Trophoblast cell (in vitro differentiated cells and primary cell): ENCODE results near the gene EPB41L1.

ENCODE experiments used
- DNase-seq, 2 donors: peaks; one replicate each; pipeline ENCODE4 v3.0.0-alpha.2; 2016
- H2AFZ ChIP-seq: 2 replicates; pipeline ENCODE4 v1.6.1; 2013; ENCODE audit warnings: low read length, moderate library complexity, mild to moderate bottlenecking; ENCODE audit not compliant: insufficient read depth, poor library complexity
- H2AK5ac ChIP-seq: 2 replicates; pipeline ENCODE4 v1.6.1; 2013; ENCODE audit warnings: mild to moderate bottlenecking, low read length
- H2BK120ac ChIP-seq: 2 replicates; pipeline ENCODE4 v1.6.1; 2013; ENCODE audit warnings: low read length, mild to moderate bottlenecking, moderate library complexity; ENCODE audit not compliant: insufficient read depth, poor library complexity
- H2BK12ac ChIP-seq: 2 replicates; pipeline ENCODE4 v1.6.1; 2013; ENCODE audit warnings: mild to moderate bottlenecking, low read length, moderate library complexity
- H2BK5ac ChIP-seq: 2 replicates; pipeline ENCODE4 v1.6.1; 2013; ENCODE audit warnings: low read length, low read depth, moderate library complexity, mild to moderate bottlenecking; ENCODE audit not compliant: poor library complexity
- H3K14ac ChIP-seq: 2 replicates; pipeline ENCODE4 v1.6.1; 2013; ENCODE audit warnings: mild to moderate bottlenecking, low read length
- H3K18ac ChIP-seq: 2 replicates; pipeline ENCODE4 v1.6.1; 2013; ENCODE audit warnings: mild to moderate bottlenecking, low read length
- H3K23ac ChIP-seq: 2 replicates; pipeline ENCODE4 v1.6.1; 2013; ENCODE audit warnings: low read length
- H3K27ac ChIP-seq: 2 replicates; pipeline ENCODE4 v1.5.1; 2013; ENCODE audit warnings: low read depth, mild to moderate bottlenecking, inconsistent platforms, low read length, moderate library complexity
- H3K27me3 ChIP-seq: 2 replicates; pipeline ENCODE4 v1.6.1; 2013; ENCODE audit warnings: inconsistent platforms, mild to moderate bottlenecking, low read length, moderate library complexity; ENCODE audit not compliant: insufficient read depth
- H3K36me3 ChIP-seq, 2 experiments: 1 replicate in 1 of 2; 2 replicates in 1 of 2; pipeline ENCODE4 v1.6.1; 2013; ENCODE audit warnings: low read length in 2 of 2, mild to moderate bottlenecking in 2 of 2, moderate library complexity in 1 of 2; ENCODE audit not compliant: insufficient read depth in 2 of 2, control insufficient read depth in 1 of 2
- H3K4ac ChIP-seq: 2 replicates; pipeline ENCODE4 v1.6.1; 2013; ENCODE audit warnings: low read depth, mild to moderate bottlenecking, low read length, moderate library complexity
- H3K4me1 ChIP-seq, 2 experiments: 1 replicate in 1 of 2; 2 replicates in 1 of 2; pipeline ENCODE4 v1.6.1; 2013; ENCODE audit warnings: low read length in 2 of 2, mild to moderate bottlenecking in 2 of 2, moderate library complexity in 1 of 2; ENCODE audit not compliant: insufficient read depth in 2 of 2, control insufficient read depth in 1 of 2
- H3K4me2 ChIP-seq: 2 replicates; pipeline ENCODE4 v1.6.1; 2013; ENCODE audit warnings: inconsistent platforms, mild to moderate bottlenecking, low read length, moderate library complexity
- H3K4me3 ChIP-seq: 2 replicates; pipeline ENCODE4 v1.5.1; 2013; ENCODE audit warnings: mild to moderate bottlenecking, low read depth, low read length, inconsistent platforms
- H3K79me1 ChIP-seq: one replicate; pipeline ENCODE4 v1.6.1; 2013; ENCODE audit warnings: low read length
- H3K79me2 ChIP-seq: 2 replicates; pipeline ENCODE4 v1.6.1; 2013; ENCODE audit warnings: low read length, mild to moderate bottlenecking; ENCODE audit not compliant: control insufficient read depth, insufficient read depth, poor library complexity
- H3K9ac ChIP-seq: 2 replicates; pipeline ENCODE4 v1.6.1; 2013; ENCODE audit warnings: mild to moderate bottlenecking, low read length
- H3K9me3 ChIP-seq: 2 replicates; pipeline ENCODE4 v1.6.1; 2013; ENCODE audit warnings: low read depth, mild to moderate bottlenecking, control low read depth, inconsistent platforms, low read length; ENCODE audit not compliant: insufficient read depth
- H4K12ac ChIP-seq: 2 replicates; pipeline ENCODE4 v1.6.1; 2013; ENCODE audit warnings: low read depth, mild to moderate bottlenecking, low read length, moderate library complexity
- H4K8ac ChIP-seq: 2 replicates; pipeline ENCODE4 v1.6.1; 2013; ENCODE audit warnings: low read depth, mild to moderate bottlenecking, low read length, moderate library complexity
- H4K91ac ChIP-seq: one replicate; pipeline ENCODE4 v1.6.1; 2013; ENCODE audit warnings: low read depth, mild to moderate bottlenecking, low read length, moderate library complexity
- WGBS: extraction: QIAGEN DNeasy Blood & Tissue Kit; methylation state at CpG from one replicate; pipeline ENCODE4 v1.1.7; 2013; ENCODE audit warnings: missing lambda C conversion rate; ENCODE audit not compliant: insufficient read length, insufficient coverage; ENCODE audit errors: extremely low coverage; 5-methylcytosine and 5-hydroxymethylcytosine counted together

EPB41L1 gene

GRCh38 chr20:36130390-36130789 is 24.1 kb upstream of the EPB41L1 start:
- no peak overlapping the region for H3K4me3 ChIP-seq
- H2BK120ac ChIP-seq: no peak overlapping the region
- H4K12ac ChIP-seq: no peak overlapping the region
- no peak overlapping the region for H3K18ac ChIP-seq
- no peak overlapping the region for H2BK12ac ChIP-seq
- no peak overlapping the region for H4K91ac ChIP-seq
- no peak overlapping the region for H4K8ac ChIP-seq
- no CpG with 5 or more reads among the region's 6 CpGs for WGBS
- peaks cover 0 to 1% of the 10 kb centered on the region in 2 experiments for H3K4me1 ChIP-seq
- H3K9ac ChIP-seq: no peak overlapping the region
- H3K14ac ChIP-seq: no peak overlapping the region
- no peak overlapping the region for H3K4ac ChIP-seq
- no peak overlapping the region for H2AFZ ChIP-seq
- H3K4me2 ChIP-seq: no peak overlapping the region
- H3K79me1 ChIP-seq: no peaks in the 10 kb centered on the region
- H3K23ac ChIP-seq: no peak overlapping the region
- H2AK5ac ChIP-seq: no peak overlapping the region
- H2BK5ac ChIP-seq: no peak overlapping the region
- no peak for DNase-seq
- H3K27me3 ChIP-seq: no peaks in the 10 kb centered on the region
- no peaks in the 10 kb centered on the region for H3K9me3 ChIP-seq
- H3K36me3 ChIP-seq: no peaks in the 10 kb centered on the region
- H3K79me2 ChIP-seq: no peaks in the 10 kb centered on the region
- H3K27ac ChIP-seq: no peak overlapping the region

GRCh38 chr20:36132802-36133211 is 21.7 kb upstream of the EPB41L1 start:
- no peaks in the 10 kb centered on the region for H3K9me3 ChIP-seq

GRCh38 chr20:36133821-36134220 is 20.7 kb upstream of the EPB41L1 start:
- Histone ChIP-seq H3K14ac (no peak overlapping the region), H3K79me1 (no peaks in the 10 kb centered on the region), H3K9me3 (no peaks in the 10 kb centered on the region), H4K8ac (no peak overlapping the region), H3K36me3 (no peaks in the 10 kb centered on the region), H3K27ac (no peak overlapping the region), H4K91ac (no peak overlapping the region), H3K4ac (no peak overlapping the region), H3K9ac (no peak overlapping the region), H2BK5ac (no peak overlapping the region), H3K79me2 (no peaks in the 10 kb centered on the region), H3K27me3 (no peaks in the 10 kb centered on the region), H2AK5ac (no peak overlapping the region), H3K23ac (no peak overlapping the region), H3K4me3 (no peak overlapping the region), H4K12ac (no peak overlapping the region), H3K18ac (no peak overlapping the region), H2AFZ (no peak overlapping the region), H2BK120ac (no peak overlapping the region), H2BK12ac (no peak overlapping the region), H3K4me1 (no peaks in the 10 kb centered on the region), H3K4me2 (no peak overlapping the region)
- no CpG with 5 or more reads among the region's 2 CpGs for WGBS
- DNase-seq: no peak

More at GRCh38 chr20:36132802-36133211, 21.7 kb upstream of the EPB41L1 start:
- WGBS: no CpG with 5 or more reads among the region's 5 CpGs
- no peak overlapping the region for H2BK12ac ChIP-seq
- no peak overlapping the region for H4K12ac ChIP-seq
- H3K27me3 ChIP-seq: no peaks in the 10 kb centered on the region
- no peak overlapping the region for H3K14ac ChIP-seq
- H4K8ac ChIP-seq: no peak overlapping the region
- no peak overlapping the region for H3K18ac ChIP-seq
- H3K27ac ChIP-seq: no peak overlapping the region
- peaks cover 0 to 1% of the 10 kb centered on the region in 2 experiments for H3K4me1 ChIP-seq
- no peak overlapping the region for H3K4me3 ChIP-seq
- no peak overlapping the region for H2AFZ ChIP-seq
- H2BK120ac ChIP-seq: no peak overlapping the region
- H3K4ac ChIP-seq: no peak overlapping the region
- H4K91ac ChIP-seq: no peak overlapping the region
- H3K9ac ChIP-seq: no peak overlapping the region
- no peak overlapping the region for H3K4me2 ChIP-seq
- no peak overlapping the region for H3K23ac ChIP-seq
- H2AK5ac ChIP-seq: no peak overlapping the region
- DNase-seq: no peak
- no peak overlapping the region for H2BK5ac ChIP-seq
- H3K79me2 ChIP-seq: no peaks in the 10 kb centered on the region
- no peaks in the 10 kb centered on the region for H3K79me1 ChIP-seq
- no peaks in the 10 kb centered on the region for H3K36me3 ChIP-seq

GRCh38 chr20:36135159-36135558 is 19.4 kb upstream of the EPB41L1 start:
- Histone ChIP-seq H2AFZ (no peak overlapping the region), H3K79me2 (no peaks in the 10 kb centered on the region), H2AK5ac (no peak overlapping the region), H3K27ac (no peak overlapping the region), H3K36me3 (no peaks in the 10 kb centered on the region), H4K12ac (no peak overlapping the region), H2BK120ac (no peak overlapping the region), H3K4me3 (no peak overlapping the region), H3K14ac (no peak overlapping the region), H3K9me3 (no peaks in the 10 kb centered on the region), H2BK12ac (no peak overlapping the region), H3K4me1 (no peaks in the 10 kb centered on the region), H2BK5ac (no peak overlapping the region), H3K23ac (no peak overlapping the region), H3K4ac (no peak overlapping the region), H4K91ac (no peak overlapping the region), H3K18ac (no peak overlapping the region), H3K79me1 (no peaks in the 10 kb centered on the region), H3K27me3 (no peaks in the 10 kb centered on the region), H3K4me2 (no peak overlapping the region), H3K9ac (no peak overlapping the region), H4K8ac (no peak overlapping the region)
- DNase-seq: no peak
- WGBS: no CpG with 5 or more reads among the region's 6 CpGs
